Measurements from ENCODE around the gene CBX4. TPM values are rescaled to one million over a fixed set of nuclear protein-coding genes. Genes with fewer than 3 reads are reported as not detected.

Gene CBX4
- total RNA-seq, 2 experiments from 2014 or later = 8.0 to 10.0 TPM

DNA sequence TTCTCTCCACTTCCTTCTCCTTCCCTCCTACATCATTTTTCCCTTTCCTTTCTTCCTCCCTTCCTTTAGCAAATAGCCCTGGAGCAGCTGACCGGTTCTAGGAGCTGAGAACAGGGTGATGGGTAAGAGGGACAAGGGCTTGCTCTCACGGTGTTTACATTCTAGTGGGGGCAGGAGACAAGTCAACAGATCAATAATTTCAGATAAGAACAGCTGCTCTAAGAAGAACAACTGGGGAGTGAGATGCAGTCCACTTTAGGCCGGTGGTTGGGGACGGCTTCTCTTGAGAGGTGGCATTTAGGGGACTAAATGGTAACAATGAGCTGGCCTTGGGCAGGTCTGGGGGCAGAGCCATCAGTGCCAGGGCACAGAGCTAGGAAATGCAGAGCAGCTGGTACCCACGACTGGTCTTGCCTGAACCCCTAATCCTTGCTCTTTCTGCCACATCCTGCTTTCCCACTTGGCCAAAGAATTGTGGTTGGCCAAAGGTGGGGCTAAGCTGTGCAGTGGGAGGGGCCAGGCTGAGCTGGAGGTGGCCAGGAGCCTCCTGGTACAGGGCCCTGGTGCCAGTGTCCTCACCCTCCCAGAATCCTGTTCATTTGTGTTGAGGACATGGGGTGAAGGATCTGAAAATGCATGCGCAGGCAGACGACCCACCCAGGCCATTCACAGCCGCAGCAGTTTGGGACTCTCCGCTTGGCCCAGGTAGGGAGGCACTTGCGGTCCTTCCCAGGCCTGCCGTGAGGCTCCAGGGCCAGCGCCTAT, 17.7 kb downstream of the CBX4 start:
- CTCF ChIA-PET = interaction anchor here (0.6 to 3.0 kb wide), 3 partner anchors 12 to 18 kb away, joined by 3 to 10 read pairs (median 3); partner anchors contain the start of gene CBX4
- POLR2A ChIA-PET = no interaction called here

GRCh38 chr17:79820959-79821330, 18.3 kb downstream of the CBX4 start:
- POLR2A ChIA-PET = no interaction called here
- CTCF ChIA-PET = interaction anchor here (0.6 to 3.0 kb wide), 2 partner anchors 16 to 19 kb away, joined by 3 to 10 read pairs; partner anchors contain the start of gene CBX4

DNA sequence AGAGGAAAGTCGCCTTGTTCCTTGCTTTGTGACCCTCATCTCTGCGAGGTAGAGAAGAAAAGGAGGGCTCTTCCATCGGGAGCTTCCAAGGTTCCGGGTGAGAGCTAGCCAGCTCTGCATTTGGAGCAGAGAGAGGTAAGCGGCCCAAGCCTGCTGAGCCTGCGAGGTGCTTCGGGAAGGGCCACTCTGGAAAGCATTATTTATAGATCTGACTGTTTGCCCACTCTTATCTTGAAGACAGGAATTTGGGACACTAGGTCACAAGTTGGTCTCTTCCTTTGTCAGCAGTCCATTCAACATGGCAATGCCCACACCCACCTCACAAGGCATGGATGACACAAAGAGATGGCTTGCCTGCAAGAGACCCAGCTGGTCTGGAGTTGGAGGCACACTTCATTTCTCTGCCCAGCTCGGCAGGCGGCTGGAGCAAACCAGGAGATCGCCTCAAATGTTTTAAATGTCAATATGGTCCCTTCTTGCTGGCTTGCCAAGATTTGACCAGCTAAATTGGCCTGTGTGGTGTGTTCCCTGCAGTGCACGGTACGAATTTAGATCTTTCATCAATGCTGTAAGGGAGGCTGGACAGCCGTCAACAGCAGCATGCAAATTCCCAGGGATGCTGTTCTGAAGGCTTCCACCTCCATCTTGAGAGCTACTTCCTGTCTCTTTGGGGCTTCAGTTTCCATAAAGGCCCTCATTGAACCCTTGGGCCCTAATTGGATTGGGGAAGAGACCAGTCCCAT, 19.5 kb downstream of the CBX4 start:
- CTCF ChIA-PET = interaction anchor here (0.6 to 3.0 kb wide), 2 partner anchors 20 to 66 kb away, joined by 3 to 10 read pairs; partner anchors contain the start of gene CBX4
- POLR2A ChIA-PET = no interaction called here

- CTCF ChIA-PET = interaction anchor here (0.6 to 3.0 kb wide), 2 partner anchors 21 to 66 kb away, joined by 3 to 10 read pairs; partner anchors contain the start of gene CBX4
- POLR2A ChIA-PET = no interaction called here
Measured at GRCh38 chr17:79819085-79819484, 20.2 kb downstream of the CBX4 start.

DNA sequence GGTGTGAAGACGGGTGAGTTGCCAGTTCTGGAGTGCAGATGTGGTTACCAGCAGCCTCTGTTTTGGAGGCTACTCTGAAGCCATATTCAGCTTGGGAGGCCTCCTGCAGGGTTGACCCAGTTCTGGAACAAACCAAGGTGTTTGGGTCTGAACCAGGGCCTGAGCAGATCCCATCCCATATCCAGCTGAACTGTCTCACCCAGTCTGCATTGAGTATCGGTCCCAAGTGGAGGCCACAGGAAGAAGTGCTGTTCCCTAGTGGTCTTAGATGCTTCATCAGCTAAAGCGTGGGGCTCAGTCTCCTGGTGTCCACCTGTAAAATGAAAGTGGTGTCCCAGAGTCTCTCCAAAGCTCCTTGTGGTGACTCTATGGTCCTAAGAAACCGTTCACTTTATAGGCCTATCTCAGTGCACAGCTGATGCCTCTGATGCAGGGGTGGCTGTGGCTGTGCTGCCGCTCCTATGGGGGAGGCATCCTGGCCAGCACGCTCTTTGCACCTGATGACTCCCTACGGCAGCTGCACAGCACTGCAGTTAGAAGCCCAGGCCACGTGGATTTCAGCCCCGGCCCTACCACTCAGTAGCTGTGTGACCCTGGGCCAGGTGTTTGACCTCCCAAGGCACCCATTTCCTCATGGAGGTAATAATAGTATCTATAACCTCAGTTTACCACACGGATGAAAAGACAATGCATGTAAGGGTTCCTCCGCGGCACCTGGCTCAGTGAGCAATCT, 21.0 kb downstream of the CBX4 start:
- POLR2A ChIA-PET = no interaction called here
- CTCF ChIA-PET = interaction anchor here (0.6 to 3.0 kb wide), 4 partner anchors 8 to 58 kb away, joined by 3 to 10 read pairs (median 4); partner anchors contain the start of gene CBX4

GRCh38 chr17:79815836-79816461, 23.3 kb downstream of the CBX4 start:
- CTCF ChIA-PET = interaction anchor here (1.4 kb wide), 1 partner anchor 19 kb away, joined by 5 read pairs; no protein-coding TSS in a partner anchor
- POLR2A ChIA-PET = no interaction called here

GRCh38 chr17:79814974-79815835, 24.0 kb downstream of the CBX4 start:
- POLR2A ChIA-PET = interaction anchor here (1.0 kb wide), 1 partner anchor 24 kb away, joined by 3 read pairs; the partner anchor contains the start of gene CBX4

DNA sequence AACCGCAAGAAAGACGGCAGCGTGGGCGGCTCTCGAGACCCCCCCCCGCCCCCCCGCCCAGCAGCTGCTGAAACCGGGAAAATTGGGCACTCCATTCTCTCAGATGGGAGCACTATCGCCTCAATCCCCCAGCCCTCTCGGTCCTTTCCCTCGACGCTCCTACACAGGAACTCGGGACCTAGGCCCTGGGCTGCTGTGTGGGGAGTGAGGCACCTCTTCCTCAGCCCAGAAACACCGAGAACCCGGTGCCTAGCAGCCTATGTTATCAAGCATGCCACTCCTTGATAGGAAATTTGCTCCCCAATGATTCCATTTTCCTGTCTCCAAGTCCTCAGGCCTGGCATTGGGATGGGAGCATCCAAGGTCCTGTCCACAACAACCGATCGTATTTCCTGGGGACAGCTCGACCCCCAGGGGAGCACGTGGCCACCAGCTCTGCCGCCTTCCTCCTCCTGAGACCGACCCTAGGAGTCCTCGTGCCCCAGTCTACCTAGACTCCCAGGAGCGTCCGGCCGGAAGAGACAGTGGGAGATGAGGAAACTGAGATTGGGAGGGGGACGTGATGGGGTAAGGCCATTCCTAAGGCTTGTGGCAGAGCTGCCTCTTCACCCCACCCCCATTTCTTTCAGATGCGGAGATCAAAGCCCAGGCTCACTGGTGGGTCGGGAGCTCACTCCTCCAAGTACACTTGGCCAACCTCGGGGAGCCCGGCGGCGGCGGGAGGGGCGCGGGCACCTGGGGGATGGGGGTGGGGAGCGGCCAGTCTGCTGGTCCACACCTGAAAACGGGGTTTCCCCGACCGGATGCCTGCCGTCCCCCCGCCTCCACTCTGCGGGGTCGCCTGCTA, 24.9 kb downstream of the CBX4 start:
- ChIA-PET POLR2A (interaction anchor here (1.0 kb wide), 1 partner anchor 25 kb away, joined by 3 read pairs; the partner anchor contains the start of gene CBX4), CTCF (interaction anchor here (1.1 to 1.4 kb wide), 4 partner anchors 10 to 30 kb away, joined by 3 to 5 read pairs (median 4); no protein-coding TSS in a partner anchor)

More at GRCh38 chr17:79814974-79815835, 24.0 kb downstream of the CBX4 start:
- CTCF ChIA-PET = interaction anchor here (1.2 to 1.4 kb wide), 2 partner anchors 11 to 20 kb away, joined by 4 to 5 read pairs; no protein-coding TSS in a partner anchor

DNA sequence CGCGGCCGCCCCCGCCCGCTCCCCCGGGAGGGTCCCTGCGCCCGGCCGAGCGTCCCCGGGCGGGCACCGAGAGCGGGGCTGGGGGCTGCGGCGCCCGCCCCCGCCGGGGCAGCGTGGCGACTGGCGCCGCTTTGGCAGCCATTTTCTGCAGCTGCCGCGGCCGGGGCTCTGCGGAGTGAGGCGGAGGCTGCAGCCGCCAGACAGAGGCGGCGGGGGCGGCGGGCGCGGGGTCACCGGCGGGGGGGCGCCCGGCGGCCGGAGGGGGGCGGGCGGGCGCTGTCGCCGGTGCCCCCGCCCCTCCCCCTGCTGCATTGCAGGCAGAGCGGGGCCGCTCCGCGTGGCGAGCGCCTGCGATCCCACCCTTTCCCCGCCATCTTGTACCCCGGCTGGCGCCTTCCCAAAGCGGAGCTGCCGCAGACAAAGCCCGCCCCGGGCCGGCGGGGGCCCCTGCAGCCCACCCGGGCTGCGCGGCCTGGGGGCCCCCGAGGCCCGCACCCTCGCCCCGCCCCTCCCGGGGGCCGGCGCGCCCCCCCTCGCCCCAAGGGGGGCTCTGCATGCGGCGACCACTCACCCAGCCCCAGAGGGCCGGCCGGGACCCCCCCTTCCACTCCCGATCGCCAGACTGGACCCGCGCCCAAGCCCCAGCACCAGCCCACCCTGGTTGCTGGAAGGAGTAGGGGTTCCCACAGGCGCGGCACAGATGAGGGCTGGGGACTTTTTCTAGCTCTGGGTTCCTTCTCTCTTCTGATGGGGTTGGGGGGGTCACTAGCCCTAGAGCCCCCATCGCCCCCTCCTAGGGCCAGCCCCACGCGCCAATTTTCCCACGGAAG, 25.7 kb downstream of the CBX4 start:
- POLR2A ChIA-PET = interaction anchor here (0.8 to 1.2 kb wide), 2 partner anchors 13 to 17 kb away, joined by 3 to 5 read pairs; partner anchors contain the start of gene CBX8
- CTCF ChIA-PET = interaction anchor here (1.1 to 3.5 kb wide), 5 partner anchors 9 to 31 kb away, joined by 3 to 22 read pairs (median 4); no protein-coding TSS in a partner anchor

GRCh38 chr17:79812353-79813258, 26.6 kb downstream of the CBX4 start:
- CTCF ChIA-PET = interaction anchor here (0.8 to 3.5 kb wide), 9 partner anchors 8 to 32 kb away, joined by 3 to 22 read pairs (median 5); partner anchors contain the start of gene CBX4

GRCh38 chr17:79811868-79812352, 27.3 kb downstream of the CBX4 start:
- CTCF ChIA-PET = interaction anchor here (0.8 to 3.5 kb wide), 11 partner anchors 8 to 33 kb away, joined by 3 to 22 read pairs (median 5); partner anchors contain the start of gene CBX4
- POLR2A ChIA-PET = interaction anchor here (0.9 to 2.2 kb wide), 7 partner anchors 11 to 35 kb away, joined by 3 to 6 read pairs (median 5); partner anchors contain the start of gene CBX4

More at GRCh38 chr17:79812353-79813258, 26.6 kb downstream of the CBX4 start:
- POLR2A ChIA-PET = interaction anchor here (0.8 to 1.2 kb wide), 4 partner anchors 12 to 27 kb away, joined by 3 to 5 read pairs (median 4); partner anchors contain the start of genes CBX4 and CBX8

- POLR2A ChIA-PET = interaction anchor here (0.8 to 2.2 kb wide), 8 partner anchors 14 to 1263 kb away, joined by 3 to 6 read pairs (median 4); partner anchors contain the start of genes CBX4 and CBX8
- CTCF ChIA-PET = interaction anchor here (1.0 to 3.5 kb wide), 9 partner anchors 10 to 33 kb away, joined by 3 to 22 read pairs (median 5); partner anchors contain the start of gene CBX4
Measured at GRCh38 chr17:79811011-79811867, 28.0 kb downstream of the CBX4 start.

Data from activated CD8-positive, alpha-beta memory T cell treated with anti-CD3 and anti-CD28 coated beads for 36 hours (primary cell).